Colonic mucosa (tissue), 4 donors: ENCODE measurements around the gene RNF5. TPM values are rescaled to one million over a fixed set of nuclear protein-coding genes. Genes with fewer than 3 reads are reported as not detected.

ENCODE experiments used
- DNase-seq: peaks from one replicate; pipeline ENCODE4 v3.0.0-alpha.2; 2020
- H3K27ac ChIP-seq: fragments of 200-600 bp; one replicate; pipeline ENCODE4 v1.8.0; 2021
- H3K27me3 ChIP-seq: fragments of 200-600 bp; one replicate; pipeline ENCODE4 v1.8.0; 2021
- H3K36me3 ChIP-seq: fragments of 200-600 bp; one replicate; pipeline ENCODE4 v1.8.0; 2021
- H3K4me1 ChIP-seq: fragments of 200-600 bp; one replicate; pipeline ENCODE4 v1.8.0; 2021; ENCODE audit warnings: mild to moderate bottlenecking
- H3K4me3 ChIP-seq: fragments of 200-600 bp; one replicate; pipeline ENCODE4 v1.8.0; 2021
- H3K9ac ChIP-seq, 2 donors: one replicate each; pipeline ENCODE4 v1.7.0; 2013; ENCODE audit warnings: control low read depth in 2 of 2, low read depth in 2 of 2, low read length in 2 of 2
- H3K9me3 ChIP-seq: fragments of 200-600 bp; one replicate; pipeline ENCODE4 v1.8.0; 2021
- CTCF ChIP-seq: fragments of 200-600 bp; IDR thresholded peaks from one replicate; pipeline ENCODE4 v1.8.0; 2022; ENCODE audit warnings: antibody characterized with exemption, mild to moderate bottlenecking
- intact Hi-C: fragments of 100-400 bp; cut with DNase I; formaldehyde crosslinking; loops from one replicate; pipeline ENCODE4 v1.14.1; 2022
- total RNA-seq, 2 donors: library from RNA; stranded (reverse); fragmentation: NEBNext Ultra II Directional in 1 of 2; extraction: Animal tissue kit (Norgen Biotek cat#: 25700) in 1 of 2; gene quantifications; one replicate each; pipeline ENCODE4 v1.2.1, GENCODE V29; 2021
- donor health status: healthy.
- donor health status: DM: no; HTN: no; CAD: no.
- donor health status: DM: no; HTN: no; CAD: no.

The RNF5 gene
- total RNA-seq, 2 donors from 2014 or later: 75.8 to 87.4 TPM

GRCh38 chr6:32146687-32147086 is 31.5 kb upstream of the RNF5 start:
- H3K4me1 ChIP-seq: no peaks in the 10 kb centered on the region
- intact Hi-C loops: no loop called here

GRCh38 chr6:32147401-32148132 is 30.6 kb upstream of the RNF5 start:
- intact Hi-C loops: no loop called here
- TF ChIP-seq CTCF: no peak
- no peak overlapping the region for H3K27ac ChIP-seq
- no peaks in the 10 kb centered on the region for H3K9me3 ChIP-seq
- H3K9ac ChIP-seq: no peak overlapping the region
- no peak for DNase-seq
- H3K36me3 ChIP-seq: no peaks in the 10 kb centered on the region
- H3K4me1 ChIP-seq: no peaks in the 10 kb centered on the region
- H3K4me3 ChIP-seq: no peak overlapping the region
- H3K27me3 ChIP-seq: no peaks in the 10 kb centered on the region

More at GRCh38 chr6:32146687-32147086, 31.5 kb upstream of the RNF5 start:
- Histone ChIP-seq H3K27me3 (no peaks in the 10 kb centered on the region), H3K4me3 (no peak overlapping the region), H3K27ac (no peak overlapping the region), H3K36me3 (no peaks in the 10 kb centered on the region), H3K9ac (no peak overlapping the region), H3K9me3 (no peaks in the 10 kb centered on the region)
- no peak for TF ChIP-seq CTCF
- no peak for DNase-seq

- no peak for TF ChIP-seq CTCF
- no peak overlapping the region for H3K27ac ChIP-seq
- no peaks in the 10 kb centered on the region for H3K4me1 ChIP-seq
- DNase-seq: peak; percentile 87
- no peaks in the 10 kb centered on the region for H3K9me3 ChIP-seq
- no peak overlapping the region for H3K9ac ChIP-seq
- intact Hi-C loops: no loop called here
- H3K36me3 ChIP-seq: no peaks in the 10 kb centered on the region
- no peaks in the 10 kb centered on the region for H3K27me3 ChIP-seq
- peak overlapping the region; percentile 17 for H3K4me3 ChIP-seq
Measured at GRCh38 chr6:32148289-32149091, 29.7 kb upstream of the RNF5 start.

GRCh38 chr6:32149092-32149755 is 29.0 kb upstream of the RNF5 start:
- Histone ChIP-seq H3K27me3 (no peaks in the 10 kb centered on the region), H3K4me1 (no peaks in the 10 kb centered on the region), H3K4me3 (peak overlapping the region; percentile 17), H3K36me3 (no peaks in the 10 kb centered on the region), H3K27ac (no peak overlapping the region), H3K9ac (no peak overlapping the region), H3K9me3 (no peaks in the 10 kb centered on the region)
- intact Hi-C loops: no loop called here
- no peak for TF ChIP-seq CTCF
- DNase-seq: no peak
